ENCODE results near the gene AFAP1L1.

Gene AFAP1L1

GRCh38 chr5:149372932-149373331 lies 101.3 kb downstream of the AFAP1L1 start:
- H3K4me3 ChIP-seq (ENCODE audit: low read depth, low read length): no peak overlapping the region
- TF ChIP-seq CTCF (IDR thresholded peaks at IDR 0.05; ENCODE audit: low read depth, low read length): no peak

GRCh38 chr5:149374303-149374702 lies 102.6 kb downstream of the AFAP1L1 start:
- H3K4me3 ChIP-seq (ENCODE audit: low read depth, low read length): no peak overlapping the region
- no peak for TF ChIP-seq CTCF (IDR thresholded peaks at IDR 0.05; ENCODE audit: low read depth, low read length)

GRCh38 chr5:149374801-149375200 lies 103.1 kb downstream of the AFAP1L1 start:
- TF ChIP-seq CTCF (IDR thresholded peaks at IDR 0.05; ENCODE audit: low read depth, low read length): no peak
- no peak overlapping the region for H3K4me3 ChIP-seq (ENCODE audit: low read depth, low read length)

DNA sequence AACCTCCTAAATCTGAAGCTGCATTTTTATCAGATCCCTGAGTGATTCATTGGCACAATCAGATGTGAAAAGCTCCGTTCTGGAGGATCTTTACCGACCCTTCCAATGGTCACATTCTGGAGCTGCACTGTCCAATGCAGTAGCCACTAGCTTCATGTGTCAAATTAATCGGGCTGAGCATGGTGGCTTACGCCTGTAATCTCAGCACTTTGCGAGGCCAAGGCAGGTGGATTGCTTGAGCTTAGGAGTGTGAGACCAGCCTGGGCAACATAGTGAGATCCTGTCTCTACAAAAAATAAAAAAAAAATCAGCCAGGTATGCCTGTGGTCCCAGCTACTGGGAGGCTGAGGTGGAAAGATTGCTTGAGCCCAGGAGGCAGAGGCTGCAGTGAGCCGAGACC lies 103.8 kb downstream of the AFAP1L1 start:
- no peak for TF ChIP-seq CTCF (IDR thresholded peaks at IDR 0.05; ENCODE audit: low read depth, low read length)
- H3K4me3 ChIP-seq (ENCODE audit: low read depth, low read length): no peak overlapping the region

DNA sequence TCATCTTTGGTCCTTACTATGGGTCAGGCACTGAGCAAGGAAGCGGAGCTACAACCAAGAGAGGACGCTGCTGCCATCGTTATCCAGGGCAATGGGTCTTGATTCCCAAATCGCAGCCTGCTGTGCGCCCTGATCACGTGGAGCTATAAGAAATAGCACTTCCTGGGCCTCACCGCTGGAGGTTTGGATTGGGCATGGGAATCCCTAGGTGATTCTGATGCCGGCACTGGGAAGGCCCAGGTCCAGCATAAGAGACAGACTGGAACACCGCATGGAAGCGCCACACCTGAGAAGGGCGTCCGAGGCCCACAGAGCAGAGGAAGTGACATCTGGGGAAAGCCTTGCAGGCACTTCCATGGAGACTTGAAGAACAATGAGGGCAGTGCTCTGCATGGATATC lies 104.4 kb downstream of the AFAP1L1 start:
- no peak overlapping the region for H3K4me3 ChIP-seq (ENCODE audit: low read depth, low read length)
- TF ChIP-seq CTCF (IDR thresholded peaks at IDR 0.05; ENCODE audit: low read depth, low read length): no peak

DNA sequence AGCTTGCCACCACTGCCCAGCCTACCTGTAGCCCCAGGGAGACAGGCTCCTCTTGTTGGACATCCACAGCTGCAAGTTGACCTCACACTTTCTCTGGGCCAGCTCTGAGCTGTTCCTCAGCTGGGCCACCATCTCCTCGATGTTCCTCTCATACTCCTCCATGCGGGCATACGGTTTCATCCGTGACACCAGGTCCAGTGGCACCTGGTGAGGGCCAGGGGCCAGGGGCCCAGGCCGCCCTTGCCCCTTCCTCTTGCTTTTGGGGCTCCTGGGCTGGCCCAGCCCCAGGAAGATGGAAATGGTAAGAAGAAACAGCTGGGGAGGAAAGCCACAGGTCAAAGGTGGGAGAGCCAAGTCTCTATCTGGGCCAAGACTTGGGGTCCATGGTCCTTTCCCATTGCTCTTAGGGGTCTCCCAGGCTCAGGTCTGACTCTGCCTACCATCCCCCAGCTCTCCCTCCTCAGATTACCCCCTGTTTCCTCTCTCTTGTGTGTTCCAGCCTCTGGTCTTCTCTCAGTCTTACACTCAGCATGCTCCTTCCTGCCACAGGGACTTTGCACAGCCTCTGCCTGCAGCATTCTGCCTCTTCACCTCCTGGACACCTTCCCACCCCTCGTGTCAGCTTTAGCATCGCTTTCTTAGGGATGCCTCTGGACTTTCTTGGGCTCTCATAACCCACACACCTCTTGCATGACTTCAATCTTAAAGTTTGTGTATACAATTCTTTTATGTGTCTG lies 105.2 kb downstream of the AFAP1L1 start:
- TF ChIP-seq CTCF (IDR thresholded peaks at IDR 0.05; ENCODE audit: low read depth, low read length): no peak
- H3K4me3 ChIP-seq (ENCODE audit: low read depth, low read length): no peak overlapping the region

GRCh38 chr5:149378241-149378820 lies 106.7 kb downstream of the AFAP1L1 start:
- H3K4me3 ChIP-seq (ENCODE audit: low read depth, low read length): no peak overlapping the region
- TF ChIP-seq CTCF (IDR thresholded peaks at IDR 0.05; ENCODE audit: low read depth, low read length): no peak
